ENCODE results near the gene DEPDC5. TPM values are rescaled to one million over a fixed set of nuclear protein-coding genes. Genes with fewer than 3 reads are reported as not detected.
"Not testable (repeated sequence)": the region's sequence is repeated elsewhere in the genome, so short reads cannot be mapped to it uniquely, and the experiment has no call there.

The DEPDC5 gene
- total and polyA plus RNA-seq, 2 donors, result 9.3 to 33.1 TPM

DNA sequence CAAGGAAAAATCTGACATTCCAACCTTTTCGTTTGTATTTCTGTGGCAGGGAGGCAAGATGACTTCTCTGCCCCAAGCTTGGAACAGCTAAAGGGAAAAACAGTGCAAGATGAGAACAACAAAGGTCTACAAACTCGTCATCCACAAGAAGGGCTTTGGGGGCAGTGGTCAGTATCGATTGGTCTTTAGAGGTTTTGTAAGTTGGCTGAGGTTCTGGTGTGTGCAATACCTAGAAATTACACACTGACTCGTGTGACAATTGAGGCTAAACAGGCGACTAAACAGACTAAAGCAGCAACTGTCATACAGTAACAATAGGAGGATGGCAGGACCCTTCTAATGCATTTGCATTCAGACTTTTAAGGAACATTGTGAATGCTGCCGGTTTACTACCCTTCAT lies 994 bp downstream of the DEPDC5 start:
- Histone ChIP-seq H3K27ac (ENCODE audit: low read depth) (no peak overlapping the region), H3K36me3 (ENCODE audit: insufficient read depth) (no peaks in the 10 kb centered on the region), H3K4me1 (ENCODE audit: insufficient read depth) (no peaks in the 10 kb centered on the region), H3K4me3 (ENCODE audit: low read depth, low read length) (no peak overlapping the region)
- no peak for DNase-seq (ENCODE audit: extremely low spot score)
- WGBS, result 33% methylated on average over 6 of the region's 6 CpGs

- no peak for DNase-seq (ENCODE audit: extremely low spot score)
- WGBS, result 63% methylated on average over 1 of the region's 1 CpG
- Histone ChIP-seq H3K27ac (ENCODE audit: low read depth) (no peak overlapping the region), H3K4me1 (ENCODE audit: insufficient read depth) (no peaks in the 10 kb centered on the region), H3K4me3 (ENCODE audit: low read depth, low read length) (no peak overlapping the region), H3K36me3 (ENCODE audit: insufficient read depth) (peaks cover 3% of the 10 kb centered on the region)
These were observed 3.4 kb downstream of the DEPDC5 start for GRCh38 chr22:31757265-31757664.

DNA sequence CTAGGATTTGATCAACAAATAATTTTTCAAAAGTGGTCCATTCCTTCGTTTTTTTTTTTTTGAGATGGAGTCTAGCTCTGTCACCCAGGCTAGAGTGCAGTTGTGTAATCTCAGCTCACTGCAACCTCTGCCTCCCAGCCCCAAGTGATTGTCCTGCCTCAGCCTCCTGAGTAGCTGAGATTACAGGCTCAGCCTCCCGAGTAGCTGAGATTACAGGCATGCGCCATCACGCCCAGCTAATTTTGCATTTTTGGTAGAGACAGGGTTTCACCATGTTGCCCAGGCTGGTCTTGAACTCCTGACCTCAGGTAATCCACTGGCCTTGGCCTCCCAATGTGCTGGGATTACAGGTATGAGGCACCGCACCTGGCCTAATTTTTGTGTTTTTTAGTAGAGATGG lies 5.0 kb downstream of the DEPDC5 start:
- H3K36me3 ChIP-seq (ENCODE audit: insufficient read depth); DNase-seq (ENCODE audit: extremely low spot score): not testable (repeated sequence)

DNA sequence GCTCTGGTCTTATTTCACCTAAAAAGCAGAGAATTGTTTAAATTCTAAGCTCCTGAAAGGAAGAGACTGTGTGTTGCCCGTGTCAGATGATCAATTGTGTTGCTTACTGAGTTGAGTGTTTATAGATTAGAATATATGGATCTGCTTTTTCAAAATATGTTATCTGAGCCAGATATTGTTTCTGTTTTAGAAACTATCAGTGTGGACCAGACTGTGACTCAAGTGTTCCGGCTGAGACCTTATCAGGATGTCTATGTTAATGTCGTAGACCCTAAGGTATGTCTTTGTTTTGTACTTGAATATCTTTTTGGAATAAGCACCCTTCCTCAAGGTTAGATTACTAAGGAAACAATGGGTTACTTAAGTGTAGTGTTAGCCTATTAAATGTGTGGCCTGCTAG lies 11.0 kb downstream of the DEPDC5 start:
- H3K27ac ChIP-seq (ENCODE audit: low read depth), result no peak overlapping the region
- H3K4me1 ChIP-seq (ENCODE audit: insufficient read depth), result no peaks in the 10 kb centered on the region
- H3K4me3 ChIP-seq (ENCODE audit: low read depth, low read length), result no peak overlapping the region
- H3K36me3 ChIP-seq (ENCODE audit: insufficient read depth), result peaks cover 5% of the 10 kb centered on the region
- DNase-seq (ENCODE audit: extremely low spot score), result no peak
- 94% methylated on average over 3 of the region's 3 CpGs for whole genome bisulfite sequencing

More for the DNA sequence above, 5.0 kb downstream of the DEPDC5 start:
- H3K4me3 ChIP-seq (ENCODE audit: low read depth, low read length); H3K27ac ChIP-seq (ENCODE audit: low read depth); H3K4me1 ChIP-seq (ENCODE audit: insufficient read depth): not testable (repeated sequence)
- WGBS, result 94% methylated on average over 5 of the region's 5 CpGs

GRCh38 chr22:31768422-31769059 lies 14.7 kb downstream of the DEPDC5 start:
- no peak for DNase-seq (ENCODE audit: extremely low spot score)
- Histone ChIP-seq H3K36me3 (ENCODE audit: insufficient read depth) (peaks cover 4% of the 10 kb centered on the region), H3K4me3 (ENCODE audit: low read depth, low read length) (no peak overlapping the region), H3K27ac (ENCODE audit: low read depth) (no peak overlapping the region), H3K4me1 (ENCODE audit: insufficient read depth) (no peaks in the 10 kb centered on the region)
- WGBS, result 99% methylated on average over 4 of the region's 4 CpGs

DNA sequence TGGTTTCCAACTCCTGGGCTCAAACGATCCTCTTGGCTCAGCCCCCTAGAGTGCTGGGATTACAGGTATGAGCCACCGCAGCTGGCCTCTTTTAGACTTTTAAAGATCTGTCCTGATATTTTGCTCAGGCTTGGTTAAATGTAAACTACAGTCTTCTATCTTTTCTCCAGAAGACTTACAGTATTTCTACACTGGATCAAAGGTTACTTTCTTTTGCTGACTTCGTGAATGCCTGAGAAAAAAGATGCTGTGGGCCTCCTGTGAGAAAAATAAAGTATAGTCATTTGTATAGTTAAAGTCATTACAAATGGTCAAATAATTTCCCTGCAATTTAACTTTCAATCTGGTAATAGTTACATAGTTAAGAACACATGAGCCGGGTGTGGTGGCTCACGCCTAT lies 19.6 kb downstream of the DEPDC5 start:
- 67% methylated on average over 5 of the region's 5 CpGs for WGBS
- Histone ChIP-seq H3K4me1 (ENCODE audit: insufficient read depth) (no peaks in the 10 kb centered on the region), H3K36me3 (ENCODE audit: insufficient read depth) (peaks cover 3% of the 10 kb centered on the region), H3K4me3 (ENCODE audit: low read depth, low read length) (no peak overlapping the region), H3K27ac (ENCODE audit: low read depth) (no peak overlapping the region)
- DNase-seq (ENCODE audit: extremely low spot score), result no peak

- no peak overlapping the region for H3K4me3 ChIP-seq (ENCODE audit: low read depth, low read length)
- 85% methylated on average over 4 of the region's 4 CpGs for WGBS
- no peaks in the 10 kb centered on the region for H3K4me1 ChIP-seq (ENCODE audit: insufficient read depth)
- H3K27ac ChIP-seq (ENCODE audit: low read depth), result no peak overlapping the region
- peaks cover 11% of the 10 kb centered on the region for H3K36me3 ChIP-seq (ENCODE audit: insufficient read depth)
- no peak for DNase-seq (ENCODE audit: extremely low spot score)
These were observed 22.4 kb downstream of the DEPDC5 start for GRCh38 chr22:31776231-31776630.

DNA sequence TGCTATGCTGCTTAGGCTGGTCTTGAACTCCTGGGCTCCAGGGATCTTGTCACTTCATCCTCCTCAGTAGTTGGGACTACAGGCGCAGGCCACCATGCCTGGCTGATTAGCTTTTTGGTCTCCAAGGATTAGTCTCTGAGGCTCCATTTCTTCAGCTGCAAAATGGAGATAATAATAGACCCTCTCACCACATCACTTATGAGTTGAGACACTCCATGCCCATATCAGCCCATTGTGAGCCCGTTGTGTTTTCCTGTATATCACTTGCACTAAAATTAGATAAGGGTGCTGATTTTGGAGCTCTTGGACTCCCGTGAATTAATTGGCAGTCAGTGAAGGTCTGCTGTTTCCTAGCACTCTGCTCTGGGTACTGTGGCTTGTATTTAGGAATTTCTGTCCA lies 36.0 kb downstream of the DEPDC5 start:
- Histone ChIP-seq H3K4me1 (ENCODE audit: insufficient read depth) (no peaks in the 10 kb centered on the region), H3K36me3 (ENCODE audit: insufficient read depth) (peaks cover 3% of the 10 kb centered on the region), H3K27ac (ENCODE audit: low read depth) (no peak overlapping the region), H3K4me3 (ENCODE audit: low read depth, low read length) (no peak overlapping the region)
- WGBS, result 58% methylated on average over 3 of the region's 3 CpGs
- DNase-seq (ENCODE audit: extremely low spot score), result no peak

DNA sequence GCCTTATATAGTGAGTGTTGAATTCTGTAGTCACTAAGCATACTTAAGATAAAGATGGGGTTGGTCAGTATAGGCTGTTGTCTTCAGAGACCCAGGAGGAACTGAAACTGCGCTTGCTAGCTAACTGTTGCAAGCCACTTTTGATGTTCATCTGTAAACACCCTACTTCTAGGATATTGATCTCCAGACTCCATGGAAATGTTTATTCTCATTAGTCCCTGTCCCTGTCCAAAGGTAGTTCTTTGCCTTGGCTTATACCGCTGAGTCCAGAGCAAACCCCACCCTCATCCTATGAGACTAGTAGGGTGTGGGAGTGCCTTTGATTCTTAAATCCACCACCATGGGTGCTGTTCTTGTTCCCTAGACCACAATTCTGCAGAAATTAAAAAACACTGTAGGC lies 36.4 kb downstream of the DEPDC5 start:
- Histone ChIP-seq H3K36me3 (ENCODE audit: insufficient read depth) (peaks cover 3% of the 10 kb centered on the region), H3K27ac (ENCODE audit: low read depth) (no peak overlapping the region), H3K4me3 (ENCODE audit: low read depth, low read length) (no peak overlapping the region), H3K4me1 (ENCODE audit: insufficient read depth) (no peaks in the 10 kb centered on the region)
- 94% methylated on average over 2 of the region's 2 CpGs for WGBS
- DNase-seq (ENCODE audit: extremely low spot score), result no peak

- H3K4me1 ChIP-seq (ENCODE audit: insufficient read depth); H3K27ac ChIP-seq (ENCODE audit: low read depth); DNase-seq (ENCODE audit: extremely low spot score); H3K4me3 ChIP-seq (ENCODE audit: low read depth, low read length); H3K36me3 ChIP-seq (ENCODE audit: insufficient read depth): not testable (repeated sequence)
- WGBS, result 84% methylated on average over 8 of the region's 8 CpGs
These were observed 45.5 kb downstream of the DEPDC5 start for GRCh38 chr22:31799358-31799757.

- no peak for DNase-seq (ENCODE audit: extremely low spot score)
- H3K27ac ChIP-seq (ENCODE audit: low read depth), result no peak overlapping the region
- H3K36me3 ChIP-seq (ENCODE audit: insufficient read depth), result peaks cover 14% of the 10 kb centered on the region
- H3K4me3 ChIP-seq (ENCODE audit: low read depth, low read length), result no peak overlapping the region
- H3K4me1 ChIP-seq (ENCODE audit: insufficient read depth), result no peaks in the 10 kb centered on the region
These were observed 46.2 kb downstream of the DEPDC5 start for GRCh38 chr22:31800065-31800464.

GRCh38 chr22:31800861-31801260 lies 47.0 kb downstream of the DEPDC5 start:
- H3K36me3 ChIP-seq (ENCODE audit: insufficient read depth), result peaks cover 16% of the 10 kb centered on the region
- not testable (repeated sequence) for H3K4me3 ChIP-seq (ENCODE audit: low read depth, low read length); DNase-seq (ENCODE audit: extremely low spot score); H3K27ac ChIP-seq (ENCODE audit: low read depth); H3K4me1 ChIP-seq (ENCODE audit: insufficient read depth)
- over 99% methylated on average over 6 of the region's 6 CpGs for WGBS

- no peaks in the 10 kb centered on the region for H3K4me1 ChIP-seq (ENCODE audit: insufficient read depth)
- no peak overlapping the region for H3K4me3 ChIP-seq (ENCODE audit: low read depth, low read length)
- 95% methylated on average over 7 of the region's 7 CpGs for WGBS
- DNase-seq (ENCODE audit: extremely low spot score), result no peak
- no peak overlapping the region for H3K27ac ChIP-seq (ENCODE audit: low read depth)
- peaks cover 16% of the 10 kb centered on the region for H3K36me3 ChIP-seq (ENCODE audit: insufficient read depth)
These were observed 48.8 kb downstream of the DEPDC5 start for GRCh38 chr22:31802575-31802974.

DNA sequence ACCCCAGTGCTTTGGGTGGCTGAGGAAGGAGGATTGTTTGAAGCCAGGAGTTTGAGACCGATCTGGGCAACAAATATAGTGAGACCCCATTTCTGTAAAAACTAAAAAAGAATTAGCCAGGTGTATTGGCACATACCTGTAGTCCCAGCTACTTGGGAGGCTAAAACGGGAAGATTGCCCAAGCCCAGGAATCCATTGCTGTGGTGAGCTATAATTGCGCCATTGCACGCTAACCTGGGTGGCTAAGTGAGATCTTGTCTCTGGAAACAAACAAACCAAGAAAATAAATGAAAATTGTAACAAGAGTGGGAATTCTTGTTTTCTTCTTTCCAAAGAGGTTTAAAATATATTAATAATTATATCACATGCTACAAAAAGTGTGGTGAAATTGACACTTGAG lies 52.9 kb downstream of the DEPDC5 start:
- peaks cover 10% of the 10 kb centered on the region for H3K36me3 ChIP-seq (ENCODE audit: insufficient read depth)
- no peak overlapping the region for H3K4me3 ChIP-seq (ENCODE audit: low read depth, low read length)
- 95% methylated on average over 4 of the region's 4 CpGs for WGBS
- DNase-seq (ENCODE audit: extremely low spot score), result no peak
- H3K4me1 ChIP-seq (ENCODE audit: insufficient read depth), result no peaks in the 10 kb centered on the region
- no peak overlapping the region for H3K27ac ChIP-seq (ENCODE audit: low read depth)
